SKM-1 (cell line): Measurements from ENCODE around the gene UIMC1.

Experiments
- DNase-seq: peaks from one replicate; lab custom pipeline; 2025; ENCODE audit not compliant: unreplicated experiment; lab: John Stamatoyannopoulos, UW

UIMC1 gene

DNA sequence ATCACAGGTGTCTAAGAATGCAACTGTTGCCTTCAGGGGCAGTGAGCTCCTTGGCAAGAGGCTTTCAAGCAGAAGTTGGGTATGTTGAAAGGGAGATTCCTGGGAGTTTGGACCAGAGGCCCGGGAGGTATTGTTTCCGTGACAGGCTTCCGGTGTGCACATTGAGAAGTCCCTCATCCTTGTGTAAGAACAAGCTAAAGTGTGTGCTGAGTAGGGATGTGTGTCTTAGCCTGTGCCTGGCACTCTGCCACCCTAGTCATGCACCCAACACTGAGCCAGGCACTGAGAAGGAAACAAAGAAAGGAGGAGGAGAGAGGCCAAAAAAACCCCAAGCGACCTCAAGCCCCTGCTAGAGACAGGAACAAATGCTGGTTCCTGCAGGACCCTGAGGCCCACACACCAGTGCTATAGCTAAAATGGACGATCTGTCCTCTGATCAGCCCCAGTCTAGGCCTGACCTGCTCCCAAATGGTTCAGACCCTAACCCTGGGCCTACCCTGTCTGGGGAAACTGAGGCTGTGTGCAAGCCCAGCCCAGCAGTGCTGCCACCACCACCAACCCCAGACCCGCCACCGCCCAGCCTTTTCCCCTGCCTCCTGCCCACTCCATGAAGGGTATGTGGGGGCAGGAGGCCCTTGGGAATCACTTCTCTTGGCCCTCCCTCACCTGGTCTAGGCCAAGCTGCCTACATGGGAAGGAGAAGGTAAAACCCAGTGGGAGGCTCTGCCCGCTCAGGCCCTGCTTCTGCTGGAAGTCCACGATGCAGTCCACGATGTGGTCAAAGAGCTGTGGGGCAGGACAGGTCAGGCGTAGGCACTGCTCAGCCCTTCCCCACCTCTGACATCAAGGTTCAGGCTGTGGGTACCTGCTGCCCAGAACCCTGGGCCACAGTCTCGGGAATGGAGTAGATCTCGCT lies 120.0 kb downstream of the UIMC1 start:
- no peak for DNase-seq

DNA sequence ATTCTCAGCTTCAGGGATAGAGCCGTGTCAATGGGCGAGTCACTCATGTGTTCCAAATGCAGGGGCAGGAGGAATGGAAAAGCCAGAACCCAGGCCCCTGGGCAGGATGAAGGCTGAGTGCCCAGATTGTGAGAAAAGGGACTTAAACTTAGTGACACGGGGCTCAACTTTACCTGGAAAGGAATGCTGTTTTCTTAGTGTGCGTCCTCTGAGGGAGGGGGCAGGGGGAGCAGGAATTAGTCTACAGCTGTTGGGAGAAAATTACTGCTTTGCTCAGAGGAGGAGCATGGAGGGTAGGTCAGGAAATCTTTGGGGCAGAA lies 122.0 kb downstream of the UIMC1 start:
- no peak for DNase-seq

DNA sequence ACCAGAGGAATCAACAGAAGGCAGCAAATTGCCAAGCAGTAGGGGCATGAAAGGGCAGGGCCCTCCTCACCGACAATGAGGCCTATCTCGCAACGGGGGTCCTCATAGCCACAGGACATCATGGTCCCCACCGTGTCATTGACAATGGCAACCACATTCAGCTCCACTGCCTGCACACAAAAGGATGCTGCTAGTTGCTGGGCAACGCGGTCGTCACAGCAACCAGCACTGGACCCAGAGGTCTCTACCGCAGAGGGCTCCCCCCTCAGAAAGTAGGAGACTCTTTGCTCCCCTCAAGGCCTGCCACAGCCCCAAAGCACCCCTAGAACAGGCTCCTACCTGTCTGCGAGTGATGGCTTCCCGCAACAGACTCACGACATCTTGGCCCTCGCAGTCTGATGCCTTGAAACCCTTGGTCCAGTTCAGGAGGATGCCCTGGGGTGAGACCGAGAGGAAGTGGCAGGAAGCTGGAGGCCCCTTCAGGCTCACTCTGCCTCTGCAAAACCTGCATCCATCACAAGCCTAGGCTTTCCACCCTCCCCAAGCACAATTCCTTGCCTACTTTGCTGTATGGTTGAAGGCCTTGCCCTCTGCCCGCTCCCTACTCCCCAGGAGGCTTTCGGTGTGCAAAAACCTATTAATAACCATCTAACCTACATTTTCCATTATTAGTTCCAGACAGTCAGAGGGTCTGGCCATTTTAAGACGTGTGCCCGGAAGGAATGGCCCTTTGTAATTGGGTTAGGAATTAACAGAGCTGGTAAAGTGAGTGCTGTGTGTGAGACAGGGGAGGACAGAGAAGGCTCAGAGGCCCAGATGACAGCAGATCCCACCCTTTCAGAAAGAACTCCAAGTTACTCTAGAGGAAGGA lies 122.6 kb downstream of the UIMC1 start:
- no peak for DNase-seq

DNA sequence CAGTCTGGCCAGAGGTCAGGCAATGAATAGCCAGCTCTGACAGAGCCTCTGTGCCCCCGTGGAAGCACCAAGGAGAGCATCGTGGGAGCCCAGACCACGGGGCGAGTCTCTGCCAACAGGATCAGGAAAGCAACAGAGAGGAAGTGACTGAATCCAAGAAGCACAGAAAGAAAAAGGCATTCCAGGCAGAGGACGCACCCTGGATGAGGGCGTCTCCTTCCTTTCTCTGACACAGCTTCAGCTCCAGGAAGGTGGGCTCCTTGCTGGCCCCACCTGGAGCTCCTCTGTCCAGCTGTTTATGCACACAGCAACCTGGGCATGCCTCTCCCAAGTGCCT lies 124.0 kb downstream of the UIMC1 start:
- DNase-seq = no peak

DNA sequence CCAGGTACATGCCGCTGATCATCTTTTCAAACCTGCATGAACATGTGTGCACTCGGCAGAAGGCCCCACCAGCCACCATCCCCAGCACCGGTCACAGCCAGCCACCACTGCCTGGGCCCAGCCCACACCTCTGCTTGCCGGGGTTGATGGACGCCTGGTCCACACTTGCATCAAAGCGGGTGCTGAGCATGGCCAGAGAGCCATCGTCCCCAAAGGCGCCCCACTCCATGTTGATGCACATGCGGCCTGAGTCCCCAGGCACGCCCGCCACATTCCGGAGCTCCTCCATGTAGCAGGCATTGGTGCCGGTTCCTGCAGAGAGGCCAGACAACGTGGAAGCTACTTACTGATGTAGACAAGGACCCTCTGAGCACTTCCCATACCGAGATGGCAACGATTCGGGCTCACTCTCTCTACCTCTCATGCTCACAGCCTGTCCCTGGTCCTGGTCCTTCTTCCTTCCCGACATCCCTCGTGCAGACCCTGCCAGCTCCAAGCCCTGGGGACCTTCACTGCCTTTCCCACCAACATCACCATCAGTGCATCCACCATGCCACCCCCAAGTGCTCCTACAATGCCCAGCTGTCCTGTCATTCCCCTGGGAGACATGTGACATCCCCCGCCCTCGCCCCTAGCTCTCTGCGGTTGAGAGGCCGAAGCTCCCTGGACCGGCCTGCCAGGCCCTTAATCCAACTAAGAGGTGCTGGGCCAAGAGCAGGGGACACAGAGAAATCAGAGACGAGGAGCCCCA lies 124.6 kb downstream of the UIMC1 start:
- DNase-seq = no peak

DNA sequence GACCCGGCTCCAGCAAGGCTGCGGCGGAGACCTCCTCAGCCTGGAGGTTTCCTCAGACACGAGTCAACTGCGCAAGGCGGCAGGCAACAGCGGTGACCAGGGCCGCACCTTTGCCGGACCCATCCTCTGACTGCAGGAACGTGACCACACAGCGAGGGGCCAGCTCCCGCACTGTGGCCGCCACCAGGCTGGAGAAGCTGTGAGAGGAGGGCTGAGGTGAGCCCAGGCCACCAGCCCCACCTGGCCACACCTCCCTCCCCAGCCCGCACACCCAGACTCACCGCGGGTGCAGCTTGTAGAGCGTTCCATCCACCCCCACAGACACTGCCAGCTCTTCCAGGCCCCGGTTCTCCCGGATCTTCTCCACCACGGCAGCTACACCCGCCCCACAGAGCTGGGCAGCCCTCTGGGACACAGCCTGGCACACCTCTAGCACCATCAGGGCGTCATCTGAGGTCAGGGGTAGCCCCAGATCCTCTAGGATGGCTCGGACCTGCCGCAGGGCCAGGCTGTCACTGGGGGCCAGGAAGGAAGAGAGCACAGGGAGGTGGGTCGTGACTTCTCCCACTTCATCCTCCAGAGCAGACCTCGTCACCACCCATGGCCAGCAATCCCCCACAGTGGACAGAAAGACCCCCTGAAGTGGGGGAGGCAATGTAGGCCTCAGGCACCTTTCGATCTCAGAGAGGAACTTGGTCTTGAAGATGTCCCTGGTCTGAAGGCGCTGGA lies 125.4 kb downstream of the UIMC1 start:
- DNase-seq = no peak

DNA sequence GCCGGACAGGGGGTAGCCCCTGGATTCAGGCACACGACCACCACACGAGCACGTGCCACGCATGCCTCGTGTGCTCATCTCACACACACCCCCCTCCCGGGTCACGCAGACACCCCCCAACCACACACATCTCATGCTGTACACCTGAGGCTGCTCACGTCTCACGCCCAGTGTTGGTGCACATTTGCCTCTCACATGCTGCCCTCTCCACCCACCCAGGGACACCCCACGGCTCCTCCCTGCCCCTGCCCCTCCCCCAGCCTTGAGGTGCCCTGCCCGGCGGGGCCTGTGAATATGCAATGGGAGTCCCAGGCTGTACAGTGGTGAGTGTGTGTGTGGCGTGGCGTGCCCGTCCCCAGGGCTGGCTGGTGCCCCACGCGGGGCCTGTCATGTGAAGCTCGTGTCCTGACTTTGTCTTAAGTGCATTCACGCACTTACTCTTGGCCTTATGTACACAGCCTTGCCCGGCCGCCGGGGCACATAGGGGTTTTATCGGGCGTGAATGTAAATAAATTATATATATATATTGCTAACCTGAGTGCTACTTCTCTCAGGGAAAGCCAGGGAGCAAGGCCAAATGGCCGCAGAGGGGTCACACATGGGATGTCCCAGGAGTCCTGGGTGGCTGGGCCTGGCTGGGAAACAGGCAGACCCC lies 126.1 kb downstream of the UIMC1 start:
- no peak for DNase-seq

DNA sequence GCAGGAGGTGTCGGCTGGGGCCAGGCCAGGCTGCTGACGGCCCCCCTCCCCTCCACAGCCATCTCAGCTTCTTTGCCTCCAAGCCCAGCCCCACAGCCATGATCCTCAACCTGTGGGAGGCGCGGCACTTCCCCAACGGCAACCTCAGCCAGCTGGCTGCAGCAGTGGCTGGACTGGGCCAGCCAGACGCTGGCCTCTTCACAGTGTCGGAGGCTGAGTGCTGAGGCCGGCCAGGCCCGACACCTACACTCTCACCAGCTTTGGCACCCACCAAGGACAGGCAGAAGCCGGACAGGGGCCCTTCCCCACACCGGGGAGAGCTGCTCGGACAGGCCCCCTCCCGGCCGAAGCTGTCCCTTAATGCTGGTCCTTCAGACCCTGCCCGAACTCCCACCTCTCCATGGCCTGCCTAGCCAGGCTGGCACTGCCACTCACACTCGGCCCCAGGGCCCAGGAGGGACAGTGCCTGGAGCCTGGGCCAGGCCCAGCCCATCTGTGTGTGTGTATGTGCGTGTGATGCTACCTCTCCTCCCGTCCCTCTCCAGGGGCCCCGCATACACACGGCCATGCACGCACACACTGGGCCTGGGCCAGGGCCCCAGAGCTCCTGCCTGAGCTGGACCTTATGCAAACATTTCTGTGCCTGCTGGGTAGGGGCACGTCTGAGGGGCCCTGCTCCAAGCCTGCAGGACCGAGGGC lies 126.8 kb downstream of the UIMC1 start:
- no peak for DNase-seq

DNA sequence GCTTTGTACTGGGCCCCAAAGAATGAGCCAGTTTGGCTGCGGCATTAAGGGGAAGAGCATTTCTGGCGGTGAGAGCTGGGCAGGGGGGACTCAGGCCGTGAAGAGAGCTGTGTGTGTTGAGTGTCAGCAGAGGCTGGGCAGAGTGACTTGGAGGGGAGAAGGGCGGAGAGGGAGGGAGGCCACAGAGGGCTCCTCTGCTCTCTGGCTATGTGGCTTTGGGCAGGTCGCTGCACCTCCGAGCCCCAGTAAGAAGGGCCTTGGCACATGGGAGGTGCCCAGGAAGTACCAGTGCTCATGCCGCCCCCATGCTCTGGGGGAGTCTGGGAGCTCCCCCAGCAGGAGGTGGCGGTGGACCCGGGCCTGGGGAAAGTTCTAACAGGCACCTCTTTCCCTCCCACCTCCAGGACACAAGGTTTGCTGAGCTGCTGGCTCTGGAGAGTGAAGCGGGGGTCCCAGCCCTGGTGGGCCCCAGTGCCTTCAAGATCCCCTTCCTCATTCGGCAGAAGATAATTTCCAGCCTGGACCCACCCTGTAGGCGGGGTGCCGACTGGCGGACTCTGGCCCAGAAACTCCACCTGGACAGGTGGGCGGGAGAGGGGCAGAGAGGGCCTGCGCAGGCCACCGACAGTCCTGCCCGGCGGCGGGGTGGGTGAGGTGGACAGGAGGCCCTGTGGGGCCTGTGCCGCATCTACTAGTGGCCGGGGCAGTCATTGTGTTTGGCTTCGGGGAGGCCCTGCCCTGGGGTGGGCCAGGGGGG lies 127.5 kb downstream of the UIMC1 start:
- no peak for DNase-seq

DNA sequence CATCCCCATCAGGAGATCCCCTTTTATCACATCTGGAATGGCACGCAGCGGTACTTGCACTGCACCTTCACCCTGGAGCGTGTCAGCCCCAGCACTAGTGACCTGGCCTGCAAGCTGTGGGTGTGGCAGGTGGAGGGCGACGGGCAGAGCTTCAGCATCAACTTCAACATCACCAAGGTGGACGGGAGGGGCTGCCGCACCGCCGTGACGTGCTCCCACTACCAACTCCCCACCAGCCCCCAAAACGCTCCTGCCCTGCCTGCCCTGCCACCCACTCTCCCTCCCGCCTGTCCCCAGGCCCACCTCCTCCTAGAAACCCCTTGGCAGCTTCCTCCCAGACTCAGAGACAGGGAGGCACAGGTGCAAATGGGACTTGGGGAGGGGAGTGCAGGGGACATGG lies 128.1 kb downstream of the UIMC1 start:
- no peak for DNase-seq

DNA sequence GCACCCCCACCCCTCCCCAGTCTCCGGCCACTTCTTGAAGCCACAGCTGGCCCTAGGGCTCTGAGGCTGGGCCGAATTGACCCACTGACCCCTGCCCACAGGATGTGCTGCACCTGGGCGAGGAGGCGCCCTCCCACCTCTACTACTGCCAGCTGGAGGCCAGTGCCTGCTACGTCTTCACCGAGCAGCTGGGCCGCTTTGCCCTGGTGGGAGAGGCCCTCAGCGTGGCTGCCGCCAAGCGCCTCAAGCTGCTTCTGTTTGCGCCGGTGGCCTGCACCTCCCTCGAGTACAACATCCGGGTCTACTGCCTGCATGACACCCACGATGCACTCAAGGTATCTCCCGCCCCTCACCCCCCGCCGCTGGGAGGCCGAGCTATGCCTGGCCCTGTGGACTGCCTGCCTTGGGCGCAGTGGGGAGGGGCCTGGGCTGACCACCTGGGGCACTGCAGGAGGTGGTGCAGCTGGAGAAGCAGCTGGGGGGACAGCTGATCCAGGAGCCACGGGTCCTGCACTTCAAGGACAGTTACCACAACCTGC lies 128.7 kb downstream of the UIMC1 start:
- DNase-seq = no peak

DNA sequence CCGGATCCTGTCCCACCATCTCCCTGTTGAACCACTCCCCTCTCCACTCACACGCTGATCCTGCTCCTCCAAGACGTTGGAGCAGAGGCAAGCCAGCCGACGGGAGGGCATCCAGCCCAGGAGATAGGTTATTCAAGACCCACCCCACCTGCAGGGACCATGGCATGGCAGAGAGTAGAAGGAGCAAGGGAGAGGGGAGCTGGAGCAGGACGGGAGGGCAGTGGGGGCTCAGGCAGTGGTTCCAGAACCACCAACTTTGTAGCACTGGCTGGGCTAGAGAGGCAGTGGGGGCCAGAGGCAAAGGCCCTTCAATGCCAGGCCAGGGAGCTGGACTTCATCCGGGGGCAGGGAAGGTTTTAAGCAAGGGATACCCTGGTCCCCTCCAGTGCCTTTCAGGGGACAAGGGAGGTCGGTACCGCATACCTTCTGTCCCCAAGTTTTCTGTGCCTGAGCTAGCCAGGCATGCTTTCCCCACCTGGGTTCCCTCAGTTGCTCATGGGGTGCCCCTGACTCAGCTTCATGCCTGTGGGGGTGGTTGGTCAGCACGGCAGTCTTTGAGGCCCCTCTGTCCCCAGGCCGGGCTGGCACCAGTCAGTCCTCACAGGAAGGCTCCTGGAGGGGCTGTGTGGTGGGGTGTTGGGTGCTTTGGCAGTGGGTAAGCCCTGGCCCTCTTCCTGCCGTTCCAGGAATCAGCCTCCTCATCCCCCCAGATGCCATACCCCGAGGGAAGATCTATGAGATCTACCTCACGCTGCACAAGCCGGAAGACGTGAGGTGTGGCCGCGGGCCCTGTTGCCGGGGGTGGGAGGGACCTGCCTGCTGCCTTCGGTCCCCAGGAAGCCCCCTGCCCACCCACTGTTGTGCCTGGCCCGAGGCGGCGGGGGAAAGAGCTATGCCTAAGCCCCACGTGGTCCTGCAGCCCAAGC lies 129.8 kb downstream of the UIMC1 start:
- no peak for DNase-seq

DNA sequence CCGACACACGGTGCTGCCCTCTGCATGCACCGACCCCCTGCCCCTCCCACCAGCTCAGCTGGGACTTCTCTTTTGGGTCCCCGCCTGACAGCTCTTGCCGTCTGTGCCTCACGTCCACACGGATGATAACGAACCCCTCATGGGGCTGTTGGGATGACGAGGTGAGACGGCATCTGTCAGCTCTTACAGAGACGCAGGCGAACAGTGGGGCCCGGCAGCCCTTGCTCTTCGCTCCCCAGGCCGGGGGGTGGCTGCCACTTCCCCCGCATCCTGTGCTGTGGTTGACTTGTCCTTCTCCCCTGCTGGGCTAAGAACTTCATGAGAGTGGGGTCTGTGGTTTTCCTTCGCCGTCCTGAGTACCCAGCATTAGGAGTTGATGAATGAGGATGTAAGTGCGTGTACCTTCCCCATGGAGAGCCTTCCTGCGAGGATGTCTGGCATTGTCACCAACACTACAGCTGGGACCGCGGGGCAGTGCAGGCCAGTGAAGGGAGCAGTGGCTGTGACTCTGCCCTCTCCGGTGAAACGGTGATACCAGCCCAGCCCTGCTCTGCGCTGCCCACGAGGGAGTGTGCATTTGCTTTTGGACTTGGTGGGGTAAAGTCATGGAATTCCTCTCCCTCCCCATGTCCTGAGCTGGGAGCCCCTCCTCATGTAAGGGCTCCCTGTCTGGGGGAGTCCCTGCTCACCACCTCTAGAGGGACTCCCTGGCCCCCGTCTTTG lies 130.6 kb downstream of the UIMC1 start:
- DNase-seq = no peak

DNA sequence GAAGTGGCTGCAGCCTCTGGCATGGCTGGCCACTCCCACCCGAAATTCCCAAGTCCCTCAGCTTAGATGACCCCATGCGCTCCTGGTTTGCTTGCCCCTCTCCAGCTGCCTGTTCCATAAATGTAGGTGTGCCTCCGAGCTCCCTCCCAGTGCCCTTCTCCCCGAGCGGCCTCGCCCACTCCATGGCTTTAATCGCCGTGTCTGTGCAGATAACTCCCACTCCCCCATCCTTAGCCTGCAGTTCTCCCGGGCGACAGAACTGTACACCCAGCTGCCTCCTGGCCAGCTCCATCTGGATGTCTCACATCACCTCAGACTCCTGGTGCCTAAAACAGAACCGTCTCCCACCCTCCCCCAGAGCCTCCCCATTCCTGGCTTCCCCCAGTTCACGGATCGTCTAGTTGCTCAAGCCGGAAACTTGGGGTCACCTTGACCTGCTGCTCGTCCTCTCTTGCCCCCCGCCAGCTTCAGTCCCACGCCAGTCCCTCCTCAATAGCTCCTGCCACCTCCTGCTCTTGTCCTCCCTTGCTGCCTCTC lies 131.5 kb downstream of the UIMC1 start:
- DNase-seq = no peak

DNA sequence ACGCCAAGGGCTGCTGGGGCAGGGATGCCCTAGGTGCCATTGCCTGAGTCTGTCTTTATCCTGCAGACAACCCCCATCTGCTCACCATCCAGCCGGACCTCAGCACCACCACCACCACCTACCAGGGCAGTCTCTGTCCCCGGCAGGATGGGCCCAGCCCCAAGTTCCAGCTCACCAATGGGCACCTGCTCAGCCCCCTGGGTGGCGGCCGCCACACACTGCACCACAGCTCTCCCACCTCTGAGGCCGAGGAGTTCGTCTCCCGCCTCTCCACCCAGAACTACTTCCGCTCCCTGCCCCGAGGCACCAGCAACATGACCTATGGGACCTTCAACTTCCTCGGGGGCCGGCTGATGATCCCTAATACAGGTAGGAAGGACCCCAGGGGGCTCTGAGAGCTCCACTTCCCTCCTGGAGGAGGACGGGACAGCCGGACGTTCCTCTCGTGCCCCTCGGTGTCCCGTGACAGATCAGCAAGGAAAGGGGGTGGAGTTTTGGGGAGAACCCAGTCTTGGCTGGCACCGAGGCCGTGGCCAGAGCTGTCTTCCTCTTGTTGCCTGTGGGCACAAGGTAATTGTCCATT lies 132.3 kb downstream of the UIMC1 start:
- DNase-seq = no peak

DNA sequence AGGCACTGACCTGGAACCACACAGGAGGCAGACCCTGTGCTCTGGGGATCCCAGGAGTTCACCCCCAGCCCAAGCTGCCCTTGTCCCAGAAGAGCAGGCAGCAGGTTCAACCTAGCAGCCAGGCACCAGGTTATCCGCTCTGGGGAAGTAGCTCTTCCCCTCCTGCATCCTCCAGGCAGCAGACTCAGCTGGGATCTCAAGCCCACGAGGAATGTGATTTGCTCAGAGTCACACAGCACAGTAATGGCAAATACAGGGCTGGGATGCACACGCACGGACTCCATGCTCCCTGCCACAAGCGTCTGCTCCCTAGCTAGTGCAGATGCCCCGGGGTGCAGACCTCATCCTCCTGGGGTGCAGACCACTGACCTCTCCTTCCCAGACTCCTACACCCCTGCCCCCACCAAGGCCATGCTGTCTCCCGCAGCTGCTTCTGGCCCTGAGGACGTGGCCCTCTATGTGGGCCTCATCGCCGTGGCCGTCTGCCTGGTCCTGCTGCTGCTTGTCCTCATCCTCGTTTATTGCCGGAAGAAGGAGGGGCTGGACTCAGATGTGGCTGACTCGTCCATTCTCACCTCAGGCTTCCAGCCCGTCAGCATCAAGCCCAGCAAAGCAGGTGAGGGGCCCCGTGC lies 132.9 kb downstream of the UIMC1 start:
- DNase-seq = no peak
